Lower lobe of right lung (tissue), 2 donors: ENCODE measurements around the gene CIAO2B. TPM values are rescaled to one million over a fixed set of nuclear protein-coding genes. Genes with fewer than 3 reads are reported as not detected.
A peak's percentile ranks its signal among the peaks of the same experiment; 100 is the strongest.
"Not testable (repeated sequence)": the region's sequence is repeated elsewhere in the genome, so short reads cannot be mapped to it uniquely, and the experiment has no call there.

ENCODE experiments used
- ATAC-seq, 2 donors: fragments of 200-7000 bp; cut with Tn5 transposase; one replicate each; pipeline ENCODE4 v1.9.1; 2020 to 2022; ENCODE audit warnings: mild to moderate bottlenecking in 2 of 2, moderate library complexity in 2 of 2
- DNase-seq: peaks from one replicate; pipeline ENCODE4 v3.0.0-alpha.2; 2020
- H3K27ac ChIP-seq: fragments of 200-600 bp; one replicate; pipeline ENCODE4 v1.8.0; 2022
- H3K27me3 ChIP-seq: fragments of 200-600 bp; one replicate; pipeline ENCODE4 v1.8.0; 2022; ENCODE audit warnings: low read depth
- H3K36me3 ChIP-seq: fragments of 200-600 bp; one replicate; pipeline ENCODE4 v1.8.0; 2022; ENCODE audit warnings: mild to moderate bottlenecking
- H3K4me1 ChIP-seq: fragments of 200-600 bp; one replicate; pipeline ENCODE4 v1.8.0; 2022
- H3K4me3 ChIP-seq: fragments of 200-600 bp; one replicate; pipeline ENCODE4 v1.8.0; 2022; ENCODE audit warnings: mild to moderate bottlenecking
- H3K9me3 ChIP-seq: fragments of 200-600 bp; one replicate; pipeline ENCODE4 v1.8.0; 2022
- CTCF ChIP-seq: fragments of 200-600 bp; IDR thresholded peaks from one replicate; pipeline ENCODE4 v1.8.0; 2022; ENCODE audit warnings: antibody characterized with exemption, mild to moderate bottlenecking
- intact Hi-C: fragments of 100-400 bp; cut with DNase I; formaldehyde crosslinking; loops from one replicate; pipeline ENCODE4 v1.11.0; 2022
- total RNA-seq: library from RNA; stranded (reverse); fragmentation: NEBNext Ultra II Directional; extraction: Animal tissue kit (Norgen Biotek cat#: 25700); gene quantifications from one replicate; pipeline ENCODE4 v1.2.1, GENCODE V29; 2021
- donor health status: DM: no; HTN: yes; CAD: no; lungs with severe emphysema.

CIAO2B gene
- total RNA-seq, 1 donor from 2014 or later, result 76.8 TPM

GRCh38 chr16:66898933-66899309 lies 35.3 kb downstream of the CIAO2B start:
- DNase-seq (no peak), ATAC-seq (no peak)
- no peaks in the 10 kb centered on the region for H3K36me3 ChIP-seq
- no peak for TF ChIP-seq CTCF
- H3K9me3 ChIP-seq, result no peaks in the 10 kb centered on the region
- H3K4me3 ChIP-seq, result no peak overlapping the region
- peak overlapping the region; percentile 74 for H3K27ac ChIP-seq
- intact Hi-C loops, result no loop called here
- no peaks in the 10 kb centered on the region for H3K27me3 ChIP-seq
- peaks cover 40% of the 10 kb centered on the region for H3K4me1 ChIP-seq

GRCh38 chr16:66898207-66898606 lies 36.0 kb downstream of the CIAO2B start:
- Histone ChIP-seq H3K27me3 (no peaks in the 10 kb centered on the region), H3K27ac (peak overlapping the region; percentile 74), H3K9me3 (no peaks in the 10 kb centered on the region), H3K4me1 (peaks cover 40% of the 10 kb centered on the region), H3K36me3 (no peaks in the 10 kb centered on the region), H3K4me3 (no peak overlapping the region)
- no peak for TF ChIP-seq CTCF
- DNase-seq (no peak), ATAC-seq (no peak)
- intact Hi-C loops, result no loop called here

DNA sequence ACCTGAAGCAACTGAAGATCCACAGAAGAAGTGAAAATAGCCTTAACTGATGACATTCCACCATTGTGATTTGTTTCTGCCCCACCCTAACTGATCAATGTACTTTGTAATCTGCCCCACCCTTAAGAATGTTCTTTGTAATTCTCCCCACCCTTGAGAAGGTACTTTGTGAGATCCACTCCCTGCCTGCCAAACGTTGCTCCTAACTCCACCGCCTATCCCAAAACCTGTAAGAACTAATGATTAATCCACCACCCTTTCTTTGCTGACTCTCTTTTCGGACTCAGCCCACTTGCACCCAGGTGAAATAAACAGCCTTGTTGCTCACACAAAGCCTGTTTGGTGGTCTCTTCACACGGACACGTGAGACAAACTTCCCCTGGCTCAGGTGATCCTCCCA lies 37.5 kb downstream of the CIAO2B start:
- DNase-seq, ATAC-seq, intact Hi-C loops: not testable (repeated sequence)

GRCh38 chr16:66895999-66896398 lies 38.2 kb downstream of the CIAO2B start:
- H3K4me3 ChIP-seq, result no peak overlapping the region
- ATAC-seq (no peak), DNase-seq (no peak)
- H3K4me1 ChIP-seq, result peaks cover 32% of the 10 kb centered on the region
- H3K27me3 ChIP-seq, result no peaks in the 10 kb centered on the region
- H3K9me3 ChIP-seq, result no peaks in the 10 kb centered on the region
- no peak overlapping the region for H3K27ac ChIP-seq
- no peaks in the 10 kb centered on the region for H3K36me3 ChIP-seq
- intact Hi-C loops, result no loop called here
- TF ChIP-seq CTCF, result no peak

More for the DNA sequence above, 37.5 kb downstream of the CIAO2B start:
- not testable (repeated sequence) for H3K27ac ChIP-seq, H3K4me3 ChIP-seq, H3K36me3 ChIP-seq, H3K27me3 ChIP-seq, H3K9me3 ChIP-seq
- peaks cover 39% of the 10 kb centered on the region for H3K4me1 ChIP-seq

DNA sequence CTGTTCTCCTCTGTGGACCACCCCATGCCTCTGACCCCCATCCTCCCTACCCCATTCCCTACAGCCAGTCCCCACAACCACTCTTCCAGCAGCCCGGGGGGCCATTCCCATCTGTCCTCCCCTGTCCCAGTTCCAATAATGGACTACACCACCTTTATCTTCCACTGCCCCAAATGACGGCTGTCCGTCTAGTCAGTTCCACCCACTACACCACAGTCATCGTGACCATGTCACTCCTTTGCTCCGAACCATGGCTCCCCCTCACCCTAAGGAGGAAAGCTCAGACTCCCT lies 38.6 kb downstream of the CIAO2B start:
- ATAC-seq, result no peak
- DNase-seq, result peak; percentile 41
- no peak overlapping the region for H3K4me3 ChIP-seq
- H3K27me3 ChIP-seq, result no peaks in the 10 kb centered on the region
- no peak for TF ChIP-seq CTCF
- H3K4me1 ChIP-seq, result peaks cover 29% of the 10 kb centered on the region
- peaks cover 2% of the 10 kb centered on the region for H3K36me3 ChIP-seq
- H3K9me3 ChIP-seq, result no peaks in the 10 kb centered on the region
- no peak overlapping the region for H3K27ac ChIP-seq
- intact Hi-C loops, result no loop called here

DNA sequence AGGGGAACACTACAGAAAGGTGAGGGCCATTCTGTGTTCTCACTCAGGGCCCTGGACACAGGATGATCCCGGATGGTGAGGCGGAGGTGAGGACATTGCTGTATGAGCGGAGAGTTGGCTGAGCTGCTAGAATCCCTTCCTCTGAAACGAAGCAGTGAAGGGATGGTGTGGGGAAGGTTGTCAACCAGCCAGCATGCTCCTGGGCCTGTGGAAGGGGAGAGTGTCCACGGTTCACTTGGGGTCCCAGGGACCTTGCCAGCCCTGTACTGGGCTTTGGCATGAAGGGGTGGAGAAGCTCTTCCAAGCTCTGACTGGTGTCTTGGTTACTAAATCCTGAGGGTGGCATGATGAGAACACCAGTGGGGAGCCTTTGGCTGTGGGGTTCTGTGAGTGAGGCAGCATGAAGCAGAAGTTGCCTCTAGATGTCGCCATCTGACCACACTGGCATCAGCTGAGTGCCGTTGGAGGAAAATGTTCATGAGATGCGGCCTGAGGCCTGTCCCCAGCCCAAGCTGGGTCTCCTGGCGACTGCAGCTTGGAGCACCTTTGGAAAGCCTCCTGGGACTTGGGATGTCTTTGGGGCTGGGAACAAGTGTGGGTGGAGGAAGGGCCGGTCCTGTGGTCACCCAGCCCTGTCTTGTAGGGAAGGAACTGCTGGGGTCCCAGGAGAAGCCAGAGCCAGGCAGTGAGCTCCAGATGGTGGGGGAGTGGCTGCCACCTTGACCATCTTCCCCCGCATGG lies 39.1 kb downstream of the CIAO2B start:
- no peak overlapping the region for H3K27ac ChIP-seq
- no peaks in the 10 kb centered on the region for H3K27me3 ChIP-seq
- peak; percentile 67 for DNase-seq
- ATAC-seq, result peak; percentile 86 to 90
- H3K9me3 ChIP-seq, result no peaks in the 10 kb centered on the region
- H3K4me3 ChIP-seq, result no peak overlapping the region
- peaks cover 4% of the 10 kb centered on the region for H3K36me3 ChIP-seq
- peak; percentile 77 for TF ChIP-seq CTCF
- intact Hi-C loops, result no loop called here
- peaks cover 25% of the 10 kb centered on the region for H3K4me1 ChIP-seq
